Fibroblast of villous mesenchyme (primary cell): Measurements from ENCODE around the gene ING3. TPM values are rescaled to one million over a fixed set of nuclear protein-coding genes. Genes with fewer than 3 reads are reported as not detected.

ENCODE experiments used
- DNase-seq: peaks from one replicate; pipeline ENCODE4 v3.0.0-alpha.2; 2010; ENCODE audit warnings: low read depth
- H3K4me3 ChIP-seq: 2 replicates; pipeline ENCODE4 v1.5.1; 2011; ENCODE audit warnings: low read depth, mild to moderate bottlenecking, low read length
- CTCF ChIP-seq: IDR thresholded peaks from 2 replicates; pipeline ENCODE4 v1.5.1; 2012; ENCODE audit warnings: low read depth, mild to moderate bottlenecking, low read length; ENCODE audit not compliant: insufficient read depth
- total RNA-seq: library from RNA; depleted of rRNA; stranded (reverse); fragments of >200 nt; gene quantifications from 2 replicates; pipeline ENCODE4 v1.2.3, GENCODE V29; 2012

ING3 gene, protein sequence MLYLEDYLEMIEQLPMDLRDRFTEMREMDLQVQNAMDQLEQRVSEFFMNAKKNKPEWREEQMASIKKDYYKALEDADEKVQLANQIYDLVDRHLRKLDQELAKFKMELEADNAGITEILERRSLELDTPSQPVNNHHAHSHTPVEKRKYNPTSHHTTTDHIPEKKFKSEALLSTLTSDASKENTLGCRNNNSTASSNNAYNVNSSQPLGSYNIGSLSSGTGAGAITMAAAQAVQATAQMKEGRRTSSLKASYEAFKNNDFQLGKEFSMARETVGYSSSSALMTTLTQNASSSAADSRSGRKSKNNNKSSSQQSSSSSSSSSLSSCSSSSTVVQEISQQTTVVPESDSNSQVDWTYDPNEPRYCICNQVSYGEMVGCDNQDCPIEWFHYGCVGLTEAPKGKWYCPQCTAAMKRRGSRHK
- 11.9 and 21.2 TPM in 2 replicates for total RNA-seq

- DNase-seq = peak; percentile 98
- TF ChIP-seq CTCF = no peak
- H3K4me3 ChIP-seq = peak within 1 kb of the TSS; percentile 82
Observed at GRCh38 chr7:120950539-120951308, at the start of gene ING3. ING3 (plus strand) TSS chr7:120950777; CDS start chr7:120950897, 120 bp downstream.

- no peak for TF ChIP-seq CTCF
- H3K4me3 ChIP-seq = no peak overlapping the region
- DNase-seq = no peak
Observed at GRCh38 chr7:120915314-120916105, 35.1 kb upstream of the ING3 start.

DNA sequence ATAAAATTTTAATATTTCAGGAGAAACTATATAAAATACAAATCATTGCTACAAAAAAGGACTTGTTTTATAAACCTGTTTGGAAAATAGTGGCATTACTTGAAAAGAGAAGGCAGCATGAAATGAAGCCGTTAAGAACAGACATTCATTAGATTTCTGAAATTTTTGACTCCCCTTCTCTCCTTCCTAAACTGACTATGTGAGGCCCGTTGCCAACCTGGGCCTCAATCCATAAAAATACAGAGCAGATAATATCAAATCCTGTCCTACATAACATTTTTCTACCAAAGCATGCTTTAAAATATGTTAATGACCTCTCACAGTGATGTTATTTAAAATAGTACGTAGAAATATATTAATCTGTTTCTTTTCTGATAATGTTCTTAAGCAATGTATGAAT, 34.5 kb upstream of the ING3 start:
- DNase-seq = no peak
- no peak overlapping the region for H3K4me3 ChIP-seq
- TF ChIP-seq CTCF = no peak

- TF ChIP-seq CTCF = no peak
- DNase-seq = no peak
- no peak overlapping the region for H3K4me3 ChIP-seq
Observed at GRCh38 chr7:120916538-120916937, 34.0 kb upstream of the ING3 start.

GRCh38 chr7:120919466-120919865, 31.1 kb upstream of the ING3 start:
- TF ChIP-seq CTCF = no peak
- DNase-seq = no peak
- H3K4me3 ChIP-seq = no peak overlapping the region

DNA sequence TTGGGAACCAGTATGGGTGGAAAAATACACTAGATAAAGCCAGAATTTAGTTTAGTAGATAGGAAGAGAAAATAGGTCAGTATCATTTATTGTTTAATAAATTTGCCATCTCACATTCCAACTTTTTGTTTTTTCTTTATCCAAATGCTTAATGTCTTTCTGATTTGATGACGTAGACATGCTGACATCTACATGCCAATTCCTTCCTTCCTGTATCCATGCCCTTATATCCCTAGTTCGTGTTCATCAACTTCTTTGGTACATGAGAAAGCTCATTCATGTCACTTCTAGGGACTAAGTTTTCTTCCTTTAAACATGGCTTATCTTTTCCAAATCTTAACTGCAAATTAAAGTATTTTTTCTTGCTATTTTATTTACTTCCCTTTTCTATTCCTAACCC, 30.5 kb upstream of the ING3 start:
- DNase-seq = no peak
- H3K4me3 ChIP-seq = no peak overlapping the region
- no peak for TF ChIP-seq CTCF
